NCI-H2171 treated with DMSO at 0.1 percent for 48 hours (cell line): ENCODE results near the gene DCDC2B.
A peak's percentile ranks its signal among the peaks of the same experiment; 100 is the strongest.

ENCODE experiments used
- DNase-seq: peaks from one replicate; lab custom pipeline; 2025; lab: John Stamatoyannopoulos, UW

Gene DCDC2B

DNA sequence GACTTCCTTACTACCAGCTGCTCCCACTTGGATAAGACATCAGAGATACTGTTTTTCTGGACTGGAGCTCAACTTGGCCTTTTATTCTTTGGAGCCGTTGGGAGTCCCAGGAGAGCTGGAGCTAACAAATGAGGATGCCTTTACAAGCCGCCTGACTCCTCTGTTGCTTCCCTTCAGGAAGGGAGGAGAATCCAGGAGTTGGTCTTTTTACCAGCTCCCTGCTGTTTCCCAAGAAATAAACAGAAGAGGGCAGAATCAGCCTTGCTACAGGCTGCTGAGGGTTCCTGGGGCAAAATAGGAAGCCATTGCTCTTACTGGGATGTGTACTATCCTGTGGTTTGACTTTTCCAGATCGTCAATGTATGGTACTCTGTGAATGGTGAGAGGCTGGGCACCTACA is 14.8 kb downstream of the DCDC2B start:
- no peak for DNase-seq

DNA sequence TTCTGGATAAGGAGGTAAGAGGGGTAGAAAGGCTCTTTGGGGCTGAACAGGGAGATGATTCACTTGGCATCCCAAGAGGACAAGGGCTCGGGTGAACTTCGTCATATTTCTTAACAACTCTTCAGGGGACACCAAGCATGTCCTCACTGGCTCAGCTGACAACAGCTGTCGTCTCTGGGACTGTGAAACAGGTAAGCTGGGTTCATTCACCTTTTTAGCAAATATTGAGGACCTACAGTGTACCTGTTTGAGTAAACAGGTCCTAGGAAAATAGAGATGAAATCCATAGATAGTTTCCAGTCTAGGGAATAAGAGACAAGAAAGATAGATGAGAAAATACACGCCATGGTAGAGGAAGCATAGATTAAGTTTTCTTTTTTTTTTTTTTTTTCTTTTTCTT is 15.4 kb downstream of the DCDC2B start:
- DNase-seq = no peak

GRCh38 chr1:32228771-32229170 is 19.9 kb downstream of the DCDC2B start:
- DNase-seq = no peak

DNA sequence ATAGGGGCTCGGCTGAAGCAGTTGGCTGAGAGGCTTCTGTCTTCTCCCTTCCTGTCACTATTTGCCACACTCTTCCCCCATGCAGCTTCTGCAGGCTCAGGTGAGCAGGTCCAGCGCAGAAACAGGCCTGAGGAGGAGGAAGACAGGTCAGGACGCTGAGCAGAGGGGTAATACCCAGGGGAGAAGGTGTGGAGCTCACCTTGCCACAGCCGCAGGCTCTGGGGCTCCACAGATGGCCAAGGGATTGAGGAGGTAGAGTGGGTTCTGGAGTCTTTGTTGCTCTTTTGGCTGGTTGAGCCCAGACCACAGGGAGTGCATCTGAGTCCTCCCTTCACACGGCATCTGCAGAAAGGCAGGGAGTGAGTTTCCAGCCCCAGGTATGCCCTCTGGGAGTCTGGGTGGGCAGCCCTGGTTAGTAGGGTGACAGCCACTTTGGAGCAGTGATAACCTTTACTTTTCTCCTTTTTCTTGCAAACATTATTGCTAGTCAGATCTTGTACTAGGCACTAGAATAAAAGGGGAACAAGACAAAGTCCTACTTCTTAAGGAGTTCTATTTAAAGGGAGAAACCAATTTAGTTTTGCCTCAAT is 23.0 kb downstream of the DCDC2B start:
- DNase-seq = no peak

- peak; percentile 81 for DNase-seq
Measured at GRCh38 chr1:32232558-32233304, 23.8 kb downstream of the DCDC2B start.

DNA sequence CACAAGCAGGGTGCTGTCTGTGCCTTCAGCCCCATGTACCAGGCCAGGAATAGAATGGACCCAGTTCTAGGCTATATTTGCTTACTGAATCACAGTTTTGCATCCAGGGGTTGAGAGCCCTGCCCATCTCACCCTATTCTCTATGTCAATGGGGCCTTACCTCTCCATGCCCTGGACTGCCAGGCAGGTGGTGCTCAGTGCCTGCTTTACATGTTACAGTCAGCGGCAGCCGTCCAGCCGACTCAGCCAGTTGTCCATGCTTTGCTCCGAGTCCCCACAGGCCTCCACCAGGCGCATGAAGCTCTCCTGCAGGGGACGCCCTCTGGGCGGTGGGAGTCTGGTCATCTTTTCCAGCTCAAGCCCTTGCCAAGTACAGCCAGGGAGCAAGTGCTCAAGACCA is 25.9 kb downstream of the DCDC2B start:
- DNase-seq = no peak

DNA sequence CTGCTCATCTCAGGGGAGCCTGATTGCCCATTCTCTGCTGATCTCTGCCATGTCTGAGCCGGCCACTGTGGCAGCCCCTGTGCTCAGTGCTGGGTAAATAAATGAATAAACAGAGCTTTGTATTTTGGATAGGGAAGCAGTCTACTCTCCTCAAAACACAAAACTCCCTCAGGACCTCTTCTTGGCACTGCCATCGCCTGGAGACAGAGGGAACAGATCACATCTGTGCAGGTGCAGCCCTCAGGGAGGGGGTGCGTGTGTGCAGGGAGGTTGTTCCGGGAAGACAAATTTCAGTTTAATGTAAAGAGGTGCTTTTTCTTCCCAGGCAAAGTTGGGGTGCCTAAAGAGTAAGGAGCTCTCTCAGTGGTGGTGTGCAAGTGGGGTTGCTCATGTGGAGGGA is 30.4 kb downstream of the DCDC2B start:
- peak; percentile 88 for DNase-seq

- peak; percentile 79 for DNase-seq
Measured at GRCh38 chr1:32239790-32240139, 30.9 kb downstream of the DCDC2B start.

DNA sequence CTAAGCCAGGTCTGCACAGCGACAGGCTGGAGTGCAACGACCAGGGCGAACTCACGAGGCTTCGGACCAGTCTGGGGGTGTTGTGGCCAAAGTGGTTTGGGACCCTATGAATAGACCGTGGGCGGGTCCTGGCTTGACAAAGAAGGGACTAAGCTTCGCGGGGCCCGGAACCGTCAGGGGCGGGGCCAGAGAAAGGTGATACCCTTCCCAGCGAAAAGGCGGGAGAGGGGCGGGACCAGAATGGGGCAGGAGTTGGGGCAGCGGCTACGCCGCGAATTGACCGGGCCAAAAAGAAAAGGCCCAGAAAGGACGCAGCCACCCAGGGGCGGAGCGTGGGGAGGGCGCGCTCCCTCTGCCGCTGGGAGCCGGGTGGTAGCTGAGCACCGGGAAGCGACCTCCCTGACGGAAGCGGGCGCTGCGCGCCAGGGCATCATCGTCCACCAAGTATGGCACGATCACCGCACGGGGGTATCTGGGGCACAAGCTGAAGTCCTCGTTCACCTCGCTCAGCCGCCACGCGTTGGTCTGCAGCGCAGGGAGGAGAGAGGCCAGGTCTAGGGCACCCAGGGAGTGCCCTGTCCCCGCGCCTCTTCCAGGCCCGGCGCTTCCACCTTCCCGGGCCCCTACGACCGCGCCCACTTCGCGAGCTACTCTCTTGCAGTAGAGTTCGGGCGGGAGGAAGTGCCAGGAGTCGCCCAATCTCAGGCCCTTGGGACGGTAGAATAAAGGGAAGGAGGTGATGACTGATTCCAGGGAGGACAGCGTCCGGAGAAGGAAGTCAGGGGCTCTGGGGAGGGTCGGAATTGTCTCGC is 31.5 kb downstream of the DCDC2B start:
- DNase-seq = peak; percentile 77

- peak; percentile 64 for DNase-seq
Measured at GRCh38 chr1:32241001-32241763, 32.3 kb downstream of the DCDC2B start.

- no peak for DNase-seq
Measured at GRCh38 chr1:32242341-32242851, 33.5 kb downstream of the DCDC2B start.

GRCh38 chr1:32246888-32247273 is 38.0 kb downstream of the DCDC2B start, which contains the start of gene FAM167B:
FAM167B (plus strand) TSS chr1:32247222; CDS start chr1:32247422, 200 bp downstream.
- DNase-seq = no peak

GRCh38 chr1:32247452-32247851 is 38.6 kb downstream of the DCDC2B start:
- DNase-seq = no peak

GRCh38 chr1:32247983-32248889 is 39.3 kb downstream of the DCDC2B start:
- DNase-seq = peak; percentile 83

DNA sequence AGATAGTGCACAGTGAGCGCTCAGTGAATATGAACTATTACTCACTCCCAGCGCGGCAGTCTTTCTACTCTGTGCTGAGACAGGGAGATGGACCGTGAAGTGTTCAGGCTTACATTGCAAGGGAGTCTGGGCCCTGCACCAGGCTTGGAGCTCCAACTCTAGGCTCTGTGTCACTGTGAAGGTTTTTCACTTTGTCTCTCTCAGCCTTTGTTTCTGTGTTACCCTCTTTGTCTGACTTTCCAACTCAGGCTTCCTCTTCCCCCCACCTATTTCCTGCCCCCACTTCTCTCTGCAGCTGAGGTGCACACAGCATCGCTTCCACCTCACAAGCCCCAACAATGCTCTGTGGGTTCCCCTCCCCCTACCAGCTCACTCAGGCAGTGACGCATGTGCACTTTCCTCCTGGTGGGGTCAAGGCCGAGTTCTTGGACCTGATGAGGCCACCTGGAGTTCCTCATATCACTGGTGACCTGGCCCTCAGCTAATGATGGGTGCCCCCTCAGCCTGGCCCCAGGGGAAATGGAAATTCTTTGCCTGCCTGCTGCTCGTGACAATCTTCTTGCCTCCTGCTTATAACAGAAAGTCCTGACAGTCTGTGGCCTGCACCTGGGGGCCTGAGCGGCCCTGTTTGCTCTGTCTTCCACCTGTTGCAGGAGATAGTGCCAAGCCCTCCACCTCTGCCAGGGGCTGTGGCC is 41.1 kb downstream of the DCDC2B start:
- no peak for DNase-seq

GRCh38 chr1:32250893-32251716 is 42.2 kb downstream of the DCDC2B start, which contains the start of gene LCK:
LCK (plus strand) TSS chr1:32251265; CDS start chr1:32274330, 23,065 bp downstream.
- DNase-seq = no peak

- no peak for DNase-seq
Measured at GRCh38 chr1:32255072-32256071, 46.5 kb downstream of the DCDC2B start.
